ENCODE results near the gene TSSK6. TPM values are rescaled to one million over a fixed set of nuclear protein-coding genes. Genes with fewer than 3 reads are reported as not detected.

TSSK6 gene
- total RNA-seq, 3 donors from 2014 or later: 1.8 to 2.5 (median 2.3) TPM

GRCh38 chr19:19505669-19506326 is 9.6 kb downstream of the TSSK6 start:
- TF ChIP-seq, protein P1, sequence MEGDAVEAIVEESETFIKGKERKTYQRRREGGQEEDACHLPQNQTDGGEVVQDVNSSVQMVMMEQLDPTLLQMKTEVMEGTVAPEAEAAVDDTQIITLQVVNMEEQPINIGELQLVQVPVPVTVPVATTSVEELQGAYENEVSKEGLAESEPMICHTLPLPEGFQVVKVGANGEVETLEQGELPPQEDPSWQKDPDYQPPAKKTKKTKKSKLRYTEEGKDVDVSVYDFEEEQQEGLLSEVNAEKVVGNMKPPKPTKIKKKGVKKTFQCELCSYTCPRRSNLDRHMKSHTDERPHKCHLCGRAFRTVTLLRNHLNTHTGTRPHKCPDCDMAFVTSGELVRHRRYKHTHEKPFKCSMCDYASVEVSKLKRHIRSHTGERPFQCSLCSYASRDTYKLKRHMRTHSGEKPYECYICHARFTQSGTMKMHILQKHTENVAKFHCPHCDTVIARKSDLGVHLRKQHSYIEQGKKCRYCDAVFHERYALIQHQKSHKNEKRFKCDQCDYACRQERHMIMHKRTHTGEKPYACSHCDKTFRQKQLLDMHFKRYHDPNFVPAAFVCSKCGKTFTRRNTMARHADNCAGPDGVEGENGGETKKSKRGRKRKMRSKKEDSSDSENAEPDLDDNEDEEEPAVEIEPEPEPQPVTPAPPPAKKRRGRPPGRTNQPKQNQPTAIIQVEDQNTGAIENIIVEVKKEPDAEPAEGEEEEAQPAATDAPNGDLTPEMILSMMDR (IDR thresholded peaks at IDR 0.05): no peak
- peaks cover 16% of the 10 kb centered on the region for H3K36me3 ChIP-seq (ENCODE audit: low read depth)
- H3K9me3 ChIP-seq: no peaks in the 10 kb centered on the region
- intact Hi-C loops (cut with DNase I, micrococcal nuclease): no loop called here
- ATAC-seq: no peak
- H3K4me3 ChIP-seq: no peak overlapping the region
- DNase-seq: no peak
- no peaks in the 10 kb centered on the region for H3K4me1 ChIP-seq (ENCODE audit: low read depth)

- TF ChIP-seq, protein P1 (IDR thresholded peaks at IDR 0.05): no peak
- H3K4me1 ChIP-seq (ENCODE audit: low read depth): no peaks in the 10 kb centered on the region
- peaks cover 16% of the 10 kb centered on the region for H3K36me3 ChIP-seq (ENCODE audit: low read depth)
- no peak for DNase-seq
- no peak overlapping the region for H3K4me3 ChIP-seq
- intact Hi-C loops (cut with DNase I, micrococcal nuclease): no loop called here
- H3K9me3 ChIP-seq: no peaks in the 10 kb centered on the region
- ATAC-seq: no peak
Observed at GRCh38 chr19:19504754-19505668, 10.3 kb downstream of the TSSK6 start.

DNA sequence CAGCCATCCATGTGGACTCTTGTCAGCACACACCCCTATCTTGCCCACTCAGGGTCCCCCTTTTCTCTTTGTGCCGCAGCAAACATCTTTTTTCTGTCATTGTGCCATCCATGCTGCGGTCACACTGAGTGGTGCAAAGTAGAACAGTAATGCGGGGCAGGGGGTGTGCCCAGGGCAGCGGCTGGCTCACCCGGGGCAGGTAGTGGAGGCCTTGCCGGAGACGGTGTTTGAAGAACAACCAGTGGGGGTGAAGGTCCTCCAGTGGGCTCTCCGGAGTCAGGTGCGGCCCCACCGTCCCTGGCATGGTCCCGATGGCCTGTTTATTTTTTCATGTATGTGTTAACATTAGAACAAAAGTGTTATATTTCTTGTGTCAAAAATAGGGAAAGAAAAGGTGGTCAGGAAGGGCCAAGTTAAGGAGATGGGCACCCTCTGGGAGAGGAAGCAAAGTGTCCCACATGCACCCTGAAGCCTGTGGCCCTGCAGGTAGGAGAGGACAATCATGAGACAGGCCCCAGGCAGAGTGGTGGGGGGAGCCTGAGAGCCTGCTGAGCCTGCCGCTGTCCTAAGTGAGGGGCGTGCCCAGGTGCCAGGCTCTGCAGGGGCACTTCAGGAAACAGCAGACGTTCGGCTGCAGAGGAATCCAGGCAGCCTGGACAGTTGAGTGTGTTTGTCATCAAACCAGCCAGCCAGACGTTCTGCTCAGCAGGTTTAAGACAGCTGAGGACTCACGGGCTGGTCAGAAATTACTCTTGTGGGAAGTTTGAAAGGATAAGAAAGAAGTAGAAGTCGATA is 12.3 kb downstream of the TSSK6 start:
- intact Hi-C loops (cut with DNase I, micrococcal nuclease): no loop called here
- no peak for ATAC-seq

DNA sequence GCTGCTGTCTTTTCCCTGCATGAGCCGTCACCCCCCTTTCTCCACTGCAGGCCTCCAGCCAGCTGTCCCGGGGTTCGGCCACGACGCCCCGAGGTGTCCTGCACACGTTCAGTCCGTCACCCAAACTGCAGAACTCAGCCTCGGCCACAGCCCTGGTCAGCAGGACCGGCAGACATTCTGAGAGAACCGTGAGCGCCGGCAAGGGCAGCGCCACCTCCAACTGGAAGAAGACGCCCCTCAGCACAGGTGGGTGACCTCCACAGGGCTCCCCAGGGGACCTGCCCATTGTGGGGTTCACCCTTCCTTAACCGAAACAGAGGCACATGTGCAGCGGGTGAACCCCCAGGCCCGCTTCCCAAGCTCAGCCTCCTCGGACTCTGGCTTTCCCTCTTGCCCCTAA is 13.1 kb downstream of the TSSK6 start:
- ATAC-seq: no peak
- DNase-seq: no peak
- intact Hi-C loops (cut with DNase I, micrococcal nuclease): no loop called here
- Histone ChIP-seq H3K36me3 (ENCODE audit: low read depth) (peaks cover 24% of the 10 kb centered on the region), H3K4me3 (no peak overlapping the region), H3K9me3 (no peaks in the 10 kb centered on the region), H3K4me1 (ENCODE audit: low read depth) (no peaks in the 10 kb centered on the region)
- TF ChIP-seq, protein P1 (IDR thresholded peaks at IDR 0.05): no peak

More for the DNA sequence above, 12.3 kb downstream of the TSSK6 start:
- H3K9me3 ChIP-seq: no peaks in the 10 kb centered on the region
- DNase-seq: no peak
- no peaks in the 10 kb centered on the region for H3K4me1 ChIP-seq (ENCODE audit: low read depth)
- peaks cover 24% of the 10 kb centered on the region for H3K36me3 ChIP-seq (ENCODE audit: low read depth)
- H3K4me3 ChIP-seq: no peak overlapping the region
- TF ChIP-seq, protein P1 (IDR thresholded peaks at IDR 0.05): no peak

- intact Hi-C loops (cut with DNase I, micrococcal nuclease): no loop called here
- no peak overlapping the region for H3K4me3 ChIP-seq
- TF ChIP-seq, protein P1 (IDR thresholded peaks at IDR 0.05): no peak
- H3K9me3 ChIP-seq: no peaks in the 10 kb centered on the region
- ATAC-seq (no peak), DNase-seq (no peak)
- peaks cover 24% of the 10 kb centered on the region for H3K36me3 ChIP-seq (ENCODE audit: low read depth)
- no peaks in the 10 kb centered on the region for H3K4me1 ChIP-seq (ENCODE audit: low read depth)
Observed at GRCh38 chr19:19501798-19502197, 13.6 kb downstream of the TSSK6 start.
